Mesothelial cell of epicardium (in vitro differentiated cells): ENCODE results near the gene ASPDH. TPM values are rescaled to one million over a fixed set of nuclear protein-coding genes. Genes with fewer than 3 reads are reported as not detected.
"Not testable (repeated sequence)": the region's sequence is repeated elsewhere in the genome, so short reads cannot be mapped to it uniquely, and the experiment has no call there.

Experiments used
- DNase-seq, 2 experiments: peaks; one replicate each; pipeline ENCODE4 v3.0.0; 2021; ENCODE audit warnings: low spot score in 2 of 2; ENCODE audit not compliant: unreplicated experiment in 2 of 2
- H3K27ac Mint-ChIP-seq: 2 replicates; pipeline ENCODE4 v1.8.0; 2021; ENCODE audit warnings: mixed read lengths
- H3K27me3 Mint-ChIP-seq: 2 replicates; pipeline ENCODE4 v1.8.0; 2021; ENCODE audit warnings: low read depth, mixed read lengths
- H3K36me3 Mint-ChIP-seq: 2 replicates; pipeline ENCODE4 v1.8.0; 2021; ENCODE audit warnings: mixed read lengths
- H3K4me1 Mint-ChIP-seq: 2 replicates; pipeline ENCODE4 v1.8.0; 2021; ENCODE audit warnings: mixed read lengths
- H3K4me3 Mint-ChIP-seq: 2 replicates; pipeline ENCODE4 v1.8.0; 2021; ENCODE audit warnings: mild to moderate bottlenecking, moderate library complexity, mixed read lengths
- H3K9me3 Mint-ChIP-seq: 2 replicates; pipeline ENCODE4 v1.8.0; 2021; ENCODE audit warnings: mixed read lengths
- total RNA-seq: library from RNA; stranded (reverse); gene quantifications from 3 replicates; pipeline ENCODE4 v1.2.1, GENCODE V29; 2021
- TF ChIP-seq, protein P1 (sequence below): fragments of 200-600 bp; sonication (generic); IDR thresholded peaks from one replicate; pipeline ENCODE4 v1.5.0; 2021; ENCODE audit warnings: antibody characterized with exemption; ENCODE audit not compliant: unreplicated experiment

ASPDH gene
- total RNA-seq, 1 donor from 2014 or later, result not detected

DNA sequence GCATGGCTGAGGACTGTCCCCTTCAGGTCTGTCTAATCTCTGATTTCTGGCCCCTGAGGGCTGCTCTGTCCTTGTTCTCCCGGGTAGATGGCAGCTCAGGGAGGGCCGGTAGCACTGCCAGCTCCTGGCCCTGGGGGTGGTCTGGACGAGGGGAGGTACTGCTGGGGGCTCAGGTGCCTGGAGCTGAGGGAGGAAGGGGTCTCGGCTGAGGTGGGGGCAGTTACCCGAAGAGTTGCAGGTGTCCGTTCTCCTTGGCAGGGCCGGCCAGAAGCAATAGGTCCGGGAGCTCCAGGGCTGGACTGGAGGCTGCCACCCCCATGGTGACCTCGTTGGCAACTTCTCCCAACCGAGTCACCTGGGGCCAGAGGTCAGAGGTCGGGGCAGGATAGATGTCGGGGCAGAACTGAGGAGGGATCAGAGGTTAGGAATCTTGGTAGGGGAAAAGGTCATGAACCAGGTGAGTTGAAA lies 38.6 kb downstream of the ASPDH start:
- DNase-seq, result no peak

DNA sequence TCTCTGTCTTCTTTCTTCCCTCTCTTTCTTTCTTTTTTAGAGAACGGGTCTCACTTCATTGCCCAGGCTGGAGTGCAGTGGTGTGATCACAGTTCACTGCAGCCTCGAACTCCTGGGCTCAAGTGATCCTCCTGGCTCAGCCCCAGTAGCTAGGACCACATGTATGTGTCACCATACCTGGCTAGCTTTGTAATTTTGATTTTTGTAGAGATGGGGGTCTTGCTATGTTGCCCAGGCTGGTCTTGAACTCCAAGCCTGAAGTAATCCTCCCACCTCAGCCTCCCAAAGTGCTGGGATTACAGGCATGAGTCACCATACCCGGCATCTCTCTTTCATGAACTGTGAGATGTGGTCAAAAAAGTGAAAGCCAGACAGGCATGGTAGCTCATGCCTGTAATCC lies 40.4 kb downstream of the ASPDH start:
- Mint-ChIP-seq H3K4me1 (peaks cover 16% of the 10 kb centered on the region), H3K36me3 (peaks cover 16% of the 10 kb centered on the region)
- H3K27me3 Mint-ChIP-seq, H3K9me3 Mint-ChIP-seq, H3K4me3 Mint-ChIP-seq, H3K27ac Mint-ChIP-seq, DNase-seq: not testable (repeated sequence)

More for the DNA sequence above, 38.6 kb downstream of the ASPDH start:
- TF ChIP-seq, protein P1, sequence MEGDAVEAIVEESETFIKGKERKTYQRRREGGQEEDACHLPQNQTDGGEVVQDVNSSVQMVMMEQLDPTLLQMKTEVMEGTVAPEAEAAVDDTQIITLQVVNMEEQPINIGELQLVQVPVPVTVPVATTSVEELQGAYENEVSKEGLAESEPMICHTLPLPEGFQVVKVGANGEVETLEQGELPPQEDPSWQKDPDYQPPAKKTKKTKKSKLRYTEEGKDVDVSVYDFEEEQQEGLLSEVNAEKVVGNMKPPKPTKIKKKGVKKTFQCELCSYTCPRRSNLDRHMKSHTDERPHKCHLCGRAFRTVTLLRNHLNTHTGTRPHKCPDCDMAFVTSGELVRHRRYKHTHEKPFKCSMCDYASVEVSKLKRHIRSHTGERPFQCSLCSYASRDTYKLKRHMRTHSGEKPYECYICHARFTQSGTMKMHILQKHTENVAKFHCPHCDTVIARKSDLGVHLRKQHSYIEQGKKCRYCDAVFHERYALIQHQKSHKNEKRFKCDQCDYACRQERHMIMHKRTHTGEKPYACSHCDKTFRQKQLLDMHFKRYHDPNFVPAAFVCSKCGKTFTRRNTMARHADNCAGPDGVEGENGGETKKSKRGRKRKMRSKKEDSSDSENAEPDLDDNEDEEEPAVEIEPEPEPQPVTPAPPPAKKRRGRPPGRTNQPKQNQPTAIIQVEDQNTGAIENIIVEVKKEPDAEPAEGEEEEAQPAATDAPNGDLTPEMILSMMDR, result no peak
- Mint-ChIP-seq H3K4me1 (peaks cover 16% of the 10 kb centered on the region), H3K36me3 (peaks cover 20% of the 10 kb centered on the region), H3K27me3 (no peaks in the 10 kb centered on the region), H3K9me3 (peaks cover 6% of the 10 kb centered on the region), H3K4me3 (peak overlapping the region; percentile 91), H3K27ac (peak overlapping the region; percentile 79)

DNA sequence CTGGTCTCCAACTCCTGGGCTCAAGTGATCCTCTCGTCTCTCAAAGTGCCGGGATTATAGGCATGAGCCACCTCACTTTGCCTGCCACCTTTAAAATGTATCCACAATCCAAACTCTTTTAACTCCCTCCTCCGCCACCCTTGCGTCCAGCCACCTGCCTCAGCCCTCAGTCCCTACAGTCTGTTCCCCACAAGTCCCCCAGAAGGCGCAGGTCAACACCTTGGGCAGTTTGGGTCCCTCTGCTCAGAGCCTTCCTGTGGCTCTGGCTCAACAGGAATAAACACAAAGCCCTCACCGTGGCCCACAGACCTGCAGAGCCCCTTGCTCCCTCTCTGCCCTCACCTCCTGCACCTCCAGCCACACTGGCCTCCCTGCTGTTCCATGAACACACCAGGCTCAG lies 44.9 kb downstream of the ASPDH start:
- H3K9me3 Mint-ChIP-seq, result no peaks in the 10 kb centered on the region
- no peak for DNase-seq
- H3K27me3 Mint-ChIP-seq, result no peaks in the 10 kb centered on the region
- no peak overlapping the region for H3K27ac Mint-ChIP-seq
- TF ChIP-seq, protein P1, result no peak
- no peaks in the 10 kb centered on the region for H3K36me3 Mint-ChIP-seq
- no peak overlapping the region for H3K4me3 Mint-ChIP-seq
- no peaks in the 10 kb centered on the region for H3K4me1 Mint-ChIP-seq

DNA sequence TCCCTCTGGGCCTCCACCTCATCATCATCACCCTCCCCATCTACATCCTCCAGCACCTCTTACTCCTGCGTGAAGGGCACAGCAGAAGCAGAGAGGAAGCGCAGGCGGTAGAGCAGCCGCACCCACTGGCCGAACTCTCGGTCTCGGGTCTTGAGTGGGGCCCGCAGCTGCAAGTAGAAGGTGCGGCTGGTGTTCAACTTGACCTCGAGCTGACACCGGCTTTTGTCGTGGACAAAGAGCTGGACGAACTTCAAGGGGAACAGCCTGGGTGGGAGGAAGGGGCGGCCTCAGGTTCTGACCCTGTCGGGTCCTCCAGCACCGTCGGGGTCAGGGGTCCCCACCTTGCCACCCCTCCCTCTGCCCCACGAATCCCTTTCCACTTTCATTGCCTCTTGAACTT lies 46.1 kb downstream of the ASPDH start:
- Mint-ChIP-seq H3K27ac (no peak overlapping the region), H3K27me3 (no peaks in the 10 kb centered on the region), H3K4me3 (no peak overlapping the region), H3K36me3 (no peaks in the 10 kb centered on the region), H3K4me1 (no peaks in the 10 kb centered on the region), H3K9me3 (no peaks in the 10 kb centered on the region)
- DNase-seq, result no peak
- TF ChIP-seq, protein P1, result no peak

DNA sequence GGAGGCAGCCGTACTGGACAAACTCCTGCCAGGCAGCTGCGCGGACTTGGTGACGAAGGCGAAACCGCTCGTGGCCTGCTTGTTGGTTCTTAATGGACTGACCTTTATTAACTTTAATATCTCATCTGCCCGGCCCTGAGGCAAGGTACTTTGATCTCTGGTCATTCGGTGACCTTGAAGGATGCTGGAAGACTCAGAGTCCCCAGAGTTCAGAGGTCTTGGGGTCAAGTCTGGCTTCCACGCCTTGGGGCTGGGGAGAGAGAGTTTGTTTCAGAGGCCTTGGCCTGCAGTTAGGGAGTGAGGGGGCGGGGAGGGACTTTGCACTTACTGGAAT lies 47.0 kb downstream of the ASPDH start:
- no peak overlapping the region for H3K27ac Mint-ChIP-seq
- no peaks in the 10 kb centered on the region for H3K36me3 Mint-ChIP-seq
- TF ChIP-seq, protein P1, result no peak
- H3K4me1 Mint-ChIP-seq, result no peaks in the 10 kb centered on the region
- no peaks in the 10 kb centered on the region for H3K9me3 Mint-ChIP-seq
- no peak overlapping the region for H3K4me3 Mint-ChIP-seq
- H3K27me3 Mint-ChIP-seq, result no peaks in the 10 kb centered on the region
- DNase-seq, result no peak

DNA sequence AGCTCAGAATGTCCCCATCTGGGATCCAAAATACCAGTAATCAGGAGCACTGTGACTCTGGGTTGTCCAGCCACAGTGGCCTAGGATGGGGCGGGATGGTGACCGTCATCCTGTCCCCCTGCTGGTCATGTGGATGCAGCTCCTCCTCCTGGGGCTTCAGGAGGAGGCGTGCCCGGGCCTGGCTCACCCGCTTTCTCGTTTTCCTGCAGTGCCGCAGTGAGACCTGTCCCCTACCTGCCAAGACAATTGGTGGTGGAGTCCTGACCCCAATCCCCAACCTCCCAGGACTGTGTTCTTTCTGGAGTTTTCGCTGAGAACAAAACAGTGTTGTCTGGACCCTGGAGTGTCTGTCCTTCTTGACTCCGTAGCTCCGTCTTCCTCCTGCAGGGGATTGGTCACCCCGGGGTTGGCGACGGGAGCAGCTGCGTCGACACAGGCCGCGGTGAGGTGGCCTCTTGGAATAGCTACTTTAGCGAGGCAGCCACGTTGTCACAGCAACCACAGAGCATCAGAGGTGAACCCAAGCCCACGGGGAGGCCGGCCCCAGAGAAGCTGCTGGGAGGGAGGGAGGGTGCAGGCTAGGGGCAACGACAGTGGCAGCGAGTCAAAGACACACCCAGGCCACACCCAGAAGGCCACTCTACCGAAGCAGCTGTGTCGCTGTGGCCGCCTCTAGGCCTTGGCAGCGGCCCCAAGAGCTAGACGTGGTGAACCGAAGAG lies 47.6 kb downstream of the ASPDH start:
- no peak overlapping the region for H3K4me3 Mint-ChIP-seq
- TF ChIP-seq, protein P1, result no peak
- H3K27me3 Mint-ChIP-seq, result no peaks in the 10 kb centered on the region
- H3K27ac Mint-ChIP-seq, result no peak overlapping the region
- H3K36me3 Mint-ChIP-seq, result no peaks in the 10 kb centered on the region
- H3K4me1 Mint-ChIP-seq, result peaks cover 3% of the 10 kb centered on the region
- no peaks in the 10 kb centered on the region for H3K9me3 Mint-ChIP-seq
- DNase-seq, result no peak
